Central memory CD8-positive, alpha-beta T cell (primary cell): ENCODE results near the gene ANAPC5.
"Not testable (repeated sequence)": the region's sequence is repeated elsewhere in the genome, so short reads cannot be mapped to it uniquely, and the experiment has no call there.

Experiments used
- ATAC-seq: fragments of 150-1000 bp; cut with Tn5 transposase; replicated peaks from 2 replicates; pipeline ENCODE4 v1.10.0; 2022; ENCODE audit warnings: mild to moderate bottlenecking, moderate FRiP score, moderate number of reproducible peaks; ENCODE audit not compliant: poor library complexity, severe bottlenecking; ENCODE audit errors: extremely low read depth
- DNase-seq, 2 donors: peaks; one replicate each; pipeline ENCODE4 v3.0.0; 2021; ENCODE audit warnings: low spot score in 2 of 2
- H3K27ac Mint-ChIP-seq: one replicate; pipeline ENCODE4 v1.8.0; 2022; ENCODE audit warnings: low read depth, mild to moderate bottlenecking, moderate library complexity, mixed read lengths
- H3K27me3 Mint-ChIP-seq: one replicate; pipeline ENCODE4 v1.8.0; 2022; ENCODE audit warnings: mixed read lengths
- H3K36me3 Mint-ChIP-seq: one replicate; pipeline ENCODE4 v1.8.0; 2022; ENCODE audit warnings: mild to moderate bottlenecking, moderate library complexity, mixed read lengths; ENCODE audit not compliant: insufficient read depth
- H3K4me1 Mint-ChIP-seq: one replicate; pipeline ENCODE4 v1.8.0; 2022; ENCODE audit warnings: mixed read lengths
- H3K4me3 Mint-ChIP-seq: one replicate; pipeline ENCODE4 v1.8.0; 2022; ENCODE audit warnings: mild to moderate bottlenecking, moderate library complexity, mixed read lengths
- H3K9me3 Mint-ChIP-seq: one replicate; pipeline ENCODE4 v1.8.0; 2022; ENCODE audit warnings: mixed read lengths

The ANAPC5 gene

GRCh38 chr12:121285856-121286255 is 66.4 kb downstream of the ANAPC5 start:
- no peak overlapping the region for H3K4me3 Mint-ChIP-seq
- H3K27ac Mint-ChIP-seq: no peak overlapping the region
- no peaks in the 10 kb centered on the region for H3K4me1 Mint-ChIP-seq
- H3K36me3 Mint-ChIP-seq: peaks cover 1% of the 10 kb centered on the region
- ATAC-seq: no peak
- DNase-seq: no peak
- H3K9me3 Mint-ChIP-seq: no peaks in the 10 kb centered on the region
- H3K27me3 Mint-ChIP-seq: no peaks in the 10 kb centered on the region

GRCh38 chr12:121284551-121285390 is 67.4 kb downstream of the ANAPC5 start:
- H3K27ac Mint-ChIP-seq: no peak overlapping the region
- ATAC-seq: no peak

GRCh38 chr12:121283841-121284240 is 68.4 kb downstream of the ANAPC5 start:
- ATAC-seq: no peak
- Mint-ChIP-seq H3K4me3 (no peak overlapping the region), H3K9me3 (no peaks in the 10 kb centered on the region), H3K27me3 (no peaks in the 10 kb centered on the region), H3K36me3 (no peaks in the 10 kb centered on the region), H3K27ac (no peak overlapping the region), H3K4me1 (no peaks in the 10 kb centered on the region)
- no peak for DNase-seq

More at GRCh38 chr12:121284551-121285390, 67.4 kb downstream of the ANAPC5 start:
- H3K27me3 Mint-ChIP-seq: no peaks in the 10 kb centered on the region
- H3K4me3 Mint-ChIP-seq: no peak overlapping the region
- no peaks in the 10 kb centered on the region for H3K9me3 Mint-ChIP-seq
- no peak for DNase-seq
- H3K36me3 Mint-ChIP-seq: peaks cover 1% of the 10 kb centered on the region
- no peaks in the 10 kb centered on the region for H3K4me1 Mint-ChIP-seq

GRCh38 chr12:121283388-121283787 is 68.8 kb downstream of the ANAPC5 start:
- DNase-seq: no peak
- no peak overlapping the region for H3K27ac Mint-ChIP-seq
- no peak for ATAC-seq
- no peaks in the 10 kb centered on the region for H3K36me3 Mint-ChIP-seq
- no peak overlapping the region for H3K4me3 Mint-ChIP-seq
- H3K27me3 Mint-ChIP-seq: no peaks in the 10 kb centered on the region
- H3K9me3 Mint-ChIP-seq: no peaks in the 10 kb centered on the region
- H3K4me1 Mint-ChIP-seq: no peaks in the 10 kb centered on the region

GRCh38 chr12:121282910-121283309 is 69.3 kb downstream of the ANAPC5 start:
- H3K27ac Mint-ChIP-seq, ATAC-seq, H3K36me3 Mint-ChIP-seq, H3K27me3 Mint-ChIP-seq, H3K4me3 Mint-ChIP-seq, H3K4me1 Mint-ChIP-seq, DNase-seq, H3K9me3 Mint-ChIP-seq: not testable (repeated sequence)

- Mint-ChIP-seq H3K27ac (no peak overlapping the region), H3K4me1 (no peaks in the 10 kb centered on the region), H3K9me3 (no peaks in the 10 kb centered on the region), H3K36me3 (no peaks in the 10 kb centered on the region), H3K4me3 (no peak overlapping the region), H3K27me3 (no peaks in the 10 kb centered on the region)
- DNase-seq (no peak), ATAC-seq (no peak)
These were observed 70.0 kb downstream of the ANAPC5 start for GRCh38 chr12:121282072-121282742.

GRCh38 chr12:121281116-121281515 is 71.1 kb downstream of the ANAPC5 start:
- ATAC-seq, H3K4me3 Mint-ChIP-seq: not testable (repeated sequence)

GRCh38 chr12:121280531-121280930 is 71.7 kb downstream of the ANAPC5 start:
- H3K36me3 Mint-ChIP-seq, ATAC-seq, H3K4me1 Mint-ChIP-seq, DNase-seq, H3K9me3 Mint-ChIP-seq, H3K27me3 Mint-ChIP-seq, H3K4me3 Mint-ChIP-seq, H3K27ac Mint-ChIP-seq: not testable (repeated sequence)

More at GRCh38 chr12:121281116-121281515, 71.1 kb downstream of the ANAPC5 start:
- not testable (repeated sequence) for H3K4me1 Mint-ChIP-seq, H3K9me3 Mint-ChIP-seq, H3K36me3 Mint-ChIP-seq, DNase-seq, H3K27ac Mint-ChIP-seq, H3K27me3 Mint-ChIP-seq

- Mint-ChIP-seq H3K4me1 (no peaks in the 10 kb centered on the region), H3K27ac (no peak overlapping the region), H3K4me3 (no peak overlapping the region), H3K27me3 (no peaks in the 10 kb centered on the region), H3K9me3 (no peaks in the 10 kb centered on the region), H3K36me3 (peaks cover 2% of the 10 kb centered on the region)
- no peak for ATAC-seq
- DNase-seq: no peak
These were observed 72.7 kb downstream of the ANAPC5 start for GRCh38 chr12:121279507-121279915.

- no peaks in the 10 kb centered on the region for H3K9me3 Mint-ChIP-seq
- DNase-seq (no peak), ATAC-seq (no peak)
- peaks cover 2% of the 10 kb centered on the region for H3K36me3 Mint-ChIP-seq
- H3K4me3 Mint-ChIP-seq: no peak overlapping the region
- H3K27me3 Mint-ChIP-seq: no peaks in the 10 kb centered on the region
- no peak overlapping the region for H3K27ac Mint-ChIP-seq
- H3K4me1 Mint-ChIP-seq: no peaks in the 10 kb centered on the region
These were observed 73.2 kb downstream of the ANAPC5 start for GRCh38 chr12:121279071-121279375.

- Mint-ChIP-seq H3K4me3 (no peak overlapping the region), H3K9me3 (no peaks in the 10 kb centered on the region), H3K27me3 (no peaks in the 10 kb centered on the region), H3K27ac (no peak overlapping the region), H3K4me1 (no peaks in the 10 kb centered on the region), H3K36me3 (peaks cover 2% of the 10 kb centered on the region)
- DNase-seq (no peak), ATAC-seq (no peak)
These were observed 73.8 kb downstream of the ANAPC5 start for GRCh38 chr12:121278169-121279070.

GRCh38 chr12:121277374-121277759 is 74.8 kb downstream of the ANAPC5 start:
- ATAC-seq: no peak
- Mint-ChIP-seq H3K27me3 (no peaks in the 10 kb centered on the region), H3K4me3 (no peak overlapping the region), H3K9me3 (no peaks in the 10 kb centered on the region), H3K36me3 (peaks cover 2% of the 10 kb centered on the region), H3K27ac (no peak overlapping the region), H3K4me1 (no peaks in the 10 kb centered on the region)
- no peak for DNase-seq
